Activated CD8-positive, alpha-beta memory T cell treated with anti-CD3 and anti-CD28 coated beads for 24 hours (primary cell): Measurements from ENCODE around the gene RAB11FIP2.
"Not testable (repeated sequence)": the region's sequence is repeated elsewhere in the genome, so short reads cannot be mapped to it uniquely, and the experiment has no call there.

Experiments
- DNase-seq: peaks from one replicate; pipeline ENCODE4 v3.0.0-alpha.2; 2020

RAB11FIP2 gene

GRCh38 chr10:118046395-118047156 is at the start of gene RAB11FIP2:
Gene RAB11FIP2 (minus strand): TSS chr10:118046941. CDS start chr10:118046163, 778 bp downstream.
- DNase-seq = peak; percentile 99

- DNase-seq = no peak
Measured at GRCh38 chr10:118096022-118096421, 49.3 kb upstream of the RAB11FIP2 start.

DNA sequence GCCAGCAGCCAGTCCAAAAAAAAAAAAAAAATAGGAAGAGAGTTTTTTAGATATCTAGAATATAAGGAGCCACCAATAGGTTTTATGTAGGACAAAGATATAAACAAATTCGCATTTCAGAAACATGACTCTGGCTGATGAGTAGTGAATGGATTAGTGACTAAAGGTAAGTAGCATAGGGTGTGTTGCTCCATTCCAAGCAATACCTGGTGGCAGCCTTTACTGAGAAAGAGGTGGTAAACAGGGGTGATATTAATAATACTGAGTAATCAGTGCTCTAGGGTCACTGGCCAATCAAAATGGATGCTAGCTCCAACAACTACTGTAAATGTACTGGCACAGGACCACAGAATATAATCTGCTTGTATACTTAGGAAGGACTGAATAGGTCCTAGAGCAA is 45.5 kb upstream of the RAB11FIP2 start:
- DNase-seq = no peak

DNA sequence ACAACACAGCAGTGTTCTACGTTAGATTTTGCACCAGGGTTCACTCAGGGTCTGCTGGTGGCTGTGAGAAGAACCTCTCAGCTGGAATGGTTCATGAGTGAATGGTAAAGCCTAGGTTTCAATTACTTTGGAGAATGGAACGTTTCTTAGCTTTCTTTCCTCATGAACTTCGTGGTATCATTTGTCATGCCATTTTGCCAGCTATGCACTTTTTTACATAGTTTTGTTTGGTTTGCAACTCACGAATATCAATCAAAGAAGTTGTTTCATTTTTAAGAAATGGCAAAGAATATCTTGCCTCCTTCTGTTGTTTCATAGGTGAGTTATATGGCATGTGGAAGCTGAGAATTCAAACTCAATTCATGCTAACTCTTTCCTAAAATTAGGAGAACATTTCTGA is 34.1 kb upstream of the RAB11FIP2 start:
- DNase-seq = no peak

GRCh38 chr10:118076705-118077104 is 30.0 kb upstream of the RAB11FIP2 start:
- no peak for DNase-seq

GRCh38 chr10:118072840-118073239 is 26.1 kb upstream of the RAB11FIP2 start:
- no peak for DNase-seq

DNA sequence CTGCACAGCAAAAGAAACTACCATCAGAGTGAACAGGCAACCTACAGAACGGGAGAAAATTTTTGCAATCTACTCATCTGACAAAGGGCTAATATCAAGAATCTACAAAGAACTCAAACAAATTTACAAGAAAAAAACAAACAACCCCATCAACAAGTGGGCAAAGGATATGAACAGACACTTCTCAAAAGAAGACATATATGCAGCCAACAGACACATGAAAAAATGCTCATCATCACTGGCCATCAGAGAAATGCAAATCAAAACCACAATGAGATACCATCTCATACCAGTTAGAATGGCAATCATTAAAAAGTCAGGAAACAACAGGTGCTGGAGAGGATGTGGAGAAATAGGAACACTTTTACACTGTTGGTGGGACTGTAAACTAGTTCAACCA is 20.6 kb upstream of the RAB11FIP2 start:
- DNase-seq = not testable (repeated sequence)

- no peak for DNase-seq
Measured at GRCh38 chr10:118062798-118063238, 16.1 kb upstream of the RAB11FIP2 start.

GRCh38 chr10:118058371-118058770 is 11.6 kb upstream of the RAB11FIP2 start:
- no peak for DNase-seq

GRCh38 chr10:118057361-118057760 is 10.6 kb upstream of the RAB11FIP2 start:
- DNase-seq = no peak

GRCh38 chr10:118054383-118054782 is 7.6 kb upstream of the RAB11FIP2 start:
- DNase-seq = no peak

- no peak for DNase-seq
Measured at GRCh38 chr10:118052816-118053215, 6.1 kb upstream of the RAB11FIP2 start.

DNA sequence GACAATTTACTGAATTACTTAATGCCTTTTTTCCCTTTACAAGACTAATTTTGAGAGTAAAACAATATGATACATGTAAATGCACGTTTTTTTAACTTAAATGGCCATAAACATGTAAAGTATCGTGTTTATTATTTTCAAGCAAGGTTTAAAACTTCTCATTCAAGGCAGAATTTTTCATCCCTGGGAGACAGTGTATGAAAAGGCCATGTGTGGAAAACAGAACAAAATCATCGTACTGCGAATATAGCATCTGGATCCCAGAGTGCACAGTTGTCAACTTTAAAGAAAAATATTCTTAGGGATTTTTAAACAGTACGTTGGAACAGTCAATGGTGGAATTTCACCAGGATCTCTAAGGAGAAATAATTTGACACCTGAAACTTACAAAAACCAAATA is 1.1 kb upstream of the RAB11FIP2 start:
- no peak for DNase-seq

GRCh38 chr10:118047157-118047719 is 497 bp upstream of the RAB11FIP2 start:
- DNase-seq = no peak

- DNase-seq = peak; percentile 79
Measured at GRCh38 chr10:118045837-118046394, 825 bp downstream of the RAB11FIP2 start.

GRCh38 chr10:118045158-118045836 is 1.4 kb downstream of the RAB11FIP2 start:
- DNase-seq = no peak

GRCh38 chr10:118042827-118043242 is 3.9 kb downstream of the RAB11FIP2 start:
- no peak for DNase-seq

- no peak for DNase-seq
Measured at GRCh38 chr10:118042336-118042735, 4.4 kb downstream of the RAB11FIP2 start.

DNA sequence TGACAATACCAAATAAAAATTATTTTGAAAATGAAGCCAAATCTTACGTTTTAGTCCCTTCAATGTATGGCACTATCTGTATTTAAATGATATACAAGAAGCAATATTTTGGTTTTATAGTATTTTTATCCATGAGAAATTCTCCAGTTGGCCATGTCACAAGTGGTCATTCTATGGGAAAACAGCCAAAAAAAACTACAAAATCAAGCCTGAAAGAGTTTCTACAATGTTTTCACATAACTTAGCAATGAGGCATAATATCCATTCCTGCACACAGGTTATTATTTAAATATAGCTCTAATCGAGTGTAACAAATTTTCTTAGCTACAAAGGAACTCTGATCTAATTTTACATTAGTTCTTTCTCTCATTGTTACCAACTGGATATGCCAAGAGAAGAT is 5.4 kb downstream of the RAB11FIP2 start:
- no peak for DNase-seq

GRCh38 chr10:118036281-118036875 is 10.4 kb downstream of the RAB11FIP2 start:
- no peak for DNase-seq

DNA sequence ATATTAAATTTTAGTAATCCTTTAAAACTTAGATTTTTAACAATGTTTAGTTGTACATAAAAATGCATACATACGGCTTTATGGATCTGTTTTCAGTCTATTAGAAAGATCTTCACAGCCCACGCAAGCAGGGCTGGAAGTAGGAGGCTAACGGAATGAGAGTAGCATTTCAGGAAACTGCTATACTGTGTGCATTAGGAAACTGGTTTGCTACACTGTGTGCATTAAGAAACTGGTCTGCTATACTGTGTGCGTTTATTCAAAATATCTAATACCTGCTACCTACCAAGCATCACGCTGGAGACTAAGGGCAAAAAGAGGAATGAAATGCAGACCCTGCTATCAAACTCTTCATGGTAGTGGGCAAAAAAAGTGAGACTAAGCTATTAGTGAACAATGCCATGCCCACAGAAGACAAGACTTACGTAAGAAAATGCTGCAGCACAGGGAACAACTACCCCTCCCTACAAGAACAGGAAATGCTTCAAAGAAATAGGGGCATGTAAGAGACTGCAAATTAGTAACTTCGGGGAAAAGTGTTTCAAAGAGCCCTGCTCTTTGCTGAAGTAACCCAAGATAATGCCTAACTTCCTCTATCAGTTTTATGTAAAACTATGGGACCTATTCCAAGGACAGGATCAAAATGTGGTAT is 11.3 kb downstream of the RAB11FIP2 start:
- no peak for DNase-seq

- DNase-seq = no peak
Measured at GRCh38 chr10:118034791-118035261, 11.9 kb downstream of the RAB11FIP2 start.

- DNase-seq = no peak
Measured at GRCh38 chr10:118033905-118034304, 12.8 kb downstream of the RAB11FIP2 start.
